ENCODE data around the gene NEDD4L. TPM values are rescaled to one million over a fixed set of nuclear protein-coding genes. Genes with fewer than 3 reads are reported as not detected.

The NEDD4L gene
- total and polyA plus RNA-seq, 7 donors = 14.8 to 28.0 (median 19.6) TPM

DNA sequence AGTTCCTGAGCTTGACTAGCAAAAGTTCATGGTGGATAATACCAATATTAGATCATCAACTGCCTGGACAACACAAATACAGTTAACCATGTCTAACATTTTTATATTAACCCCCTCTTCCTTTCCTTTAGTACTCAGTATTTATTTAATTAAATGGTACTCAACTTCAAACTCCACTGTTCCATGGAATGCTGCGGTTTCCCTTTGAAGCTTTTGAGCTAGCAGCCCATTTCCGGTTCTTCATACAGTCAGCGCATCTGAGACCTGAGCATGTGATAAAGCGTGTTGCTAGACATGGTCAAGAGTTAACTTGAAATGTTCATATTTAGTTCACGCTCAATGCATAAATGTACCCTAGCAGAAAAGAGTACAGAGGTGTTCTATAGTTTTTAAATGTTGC lies 306.5 kb downstream of the NEDD4L start:
- no peaks in the 10 kb centered on the region for H3K9me3 ChIP-seq
- intact Hi-C loops (cut with DNase I) = no loop called here
- no peaks in the 10 kb centered on the region for H3K4me1 ChIP-seq
- TF ChIP-seq, protein P1, sequence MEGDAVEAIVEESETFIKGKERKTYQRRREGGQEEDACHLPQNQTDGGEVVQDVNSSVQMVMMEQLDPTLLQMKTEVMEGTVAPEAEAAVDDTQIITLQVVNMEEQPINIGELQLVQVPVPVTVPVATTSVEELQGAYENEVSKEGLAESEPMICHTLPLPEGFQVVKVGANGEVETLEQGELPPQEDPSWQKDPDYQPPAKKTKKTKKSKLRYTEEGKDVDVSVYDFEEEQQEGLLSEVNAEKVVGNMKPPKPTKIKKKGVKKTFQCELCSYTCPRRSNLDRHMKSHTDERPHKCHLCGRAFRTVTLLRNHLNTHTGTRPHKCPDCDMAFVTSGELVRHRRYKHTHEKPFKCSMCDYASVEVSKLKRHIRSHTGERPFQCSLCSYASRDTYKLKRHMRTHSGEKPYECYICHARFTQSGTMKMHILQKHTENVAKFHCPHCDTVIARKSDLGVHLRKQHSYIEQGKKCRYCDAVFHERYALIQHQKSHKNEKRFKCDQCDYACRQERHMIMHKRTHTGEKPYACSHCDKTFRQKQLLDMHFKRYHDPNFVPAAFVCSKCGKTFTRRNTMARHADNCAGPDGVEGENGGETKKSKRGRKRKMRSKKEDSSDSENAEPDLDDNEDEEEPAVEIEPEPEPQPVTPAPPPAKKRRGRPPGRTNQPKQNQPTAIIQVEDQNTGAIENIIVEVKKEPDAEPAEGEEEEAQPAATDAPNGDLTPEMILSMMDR (IDR thresholded peaks at IDR 0.05) = no peak
- no peak for DNase-seq
- H3K27me3 ChIP-seq (ENCODE audit: insufficient read depth in 3 of 3, low read length in 2 of 3) = no peaks in the 10 kb centered on the region
- no peak overlapping the region for H3K27ac ChIP-seq
- peaks cover 2 to 61% of the 10 kb centered on the region in 2 donors for H3K36me3 ChIP-seq (ENCODE audit: insufficient read depth in 1 of 2, low read depth in 1 of 2)
- WGBS, 3 donors = 96 to 97% (median 97%) methylated on average over 5 of the region's 5 CpGs
- H3K4me3 ChIP-seq = no peak overlapping the region
- ATAC-seq = no peak

DNA sequence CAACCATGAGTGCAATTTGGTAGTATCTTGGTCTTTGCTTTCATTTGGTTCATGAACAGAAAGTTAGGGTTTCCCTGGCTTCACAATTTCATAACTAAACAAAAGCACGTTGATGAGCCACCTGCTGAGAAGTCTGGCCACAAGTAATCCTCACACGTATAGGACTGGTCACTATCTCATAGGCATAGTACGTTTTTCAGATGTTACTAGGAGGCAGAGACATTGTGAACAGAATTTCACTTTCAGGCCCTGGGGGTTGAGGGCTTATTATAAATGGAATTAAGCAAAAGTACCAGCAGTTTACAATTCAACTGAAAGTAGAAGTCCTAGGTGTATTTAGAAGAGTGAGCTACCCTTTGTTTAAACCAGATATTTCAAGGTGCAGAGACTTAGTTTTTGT lies 307.8 kb downstream of the NEDD4L start:
- ATAC-seq (no peak), DNase-seq (no peak)
- TF ChIP-seq, protein P1 (IDR thresholded peaks at IDR 0.05) = no peak
- Histone ChIP-seq H3K27ac (no peak overlapping the region), H3K36me3 (ENCODE audit: insufficient read depth in 1 of 2, low read depth in 1 of 2) (peaks cover 2 to 67% of the 10 kb centered on the region in 2 donors), H3K4me3 (no peak overlapping the region), H3K9me3 (no peaks in the 10 kb centered on the region), H3K4me1 (no peaks in the 10 kb centered on the region), H3K27me3 (ENCODE audit: insufficient read depth in 3 of 3, low read length in 2 of 3) (no peaks in the 10 kb centered on the region)
- intact Hi-C loops (cut with DNase I) = no loop called here
- WGBS, 3 donors = 78 to 83% (median 81%) methylated on average over 3 of the region's 3 CpGs

DNA sequence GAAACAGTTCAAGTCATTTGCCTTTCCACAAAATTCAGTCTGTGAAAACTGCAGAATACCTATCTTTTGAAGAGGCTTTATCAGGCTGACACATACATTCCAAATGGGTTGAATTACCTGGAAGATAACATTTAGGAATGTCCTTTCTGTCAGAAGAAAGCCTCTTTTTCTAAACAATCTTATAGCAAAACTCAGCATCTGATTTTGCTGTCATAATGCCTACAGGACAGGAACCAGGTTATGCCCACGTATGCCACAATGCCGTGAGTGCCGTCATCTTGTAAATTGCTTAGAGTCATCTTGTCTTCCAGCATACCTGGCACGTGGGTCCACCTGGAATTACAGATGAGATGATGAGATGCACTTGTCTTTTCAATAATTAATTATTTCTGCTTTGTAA lies 309.6 kb downstream of the NEDD4L start:
- Histone ChIP-seq H3K4me1 (no peaks in the 10 kb centered on the region), H3K4me3 (no peak overlapping the region), H3K27me3 (ENCODE audit: insufficient read depth in 3 of 3, low read length in 2 of 3) (no peaks in the 10 kb centered on the region), H3K9me3 (no peaks in the 10 kb centered on the region), H3K27ac (no peak overlapping the region), H3K36me3 (ENCODE audit: insufficient read depth in 1 of 2, low read depth in 1 of 2) (peaks cover 2 to 82% of the 10 kb centered on the region in 2 donors)
- TF ChIP-seq, protein P1 (IDR thresholded peaks at IDR 0.05) = no peak
- WGBS, 3 donors = 96 to 97% (median 96%) methylated on average over 4 of the region's 4 CpGs
- intact Hi-C loops (cut with DNase I) = no loop called here
- DNase-seq = no peak
- ATAC-seq = no peak

DNA sequence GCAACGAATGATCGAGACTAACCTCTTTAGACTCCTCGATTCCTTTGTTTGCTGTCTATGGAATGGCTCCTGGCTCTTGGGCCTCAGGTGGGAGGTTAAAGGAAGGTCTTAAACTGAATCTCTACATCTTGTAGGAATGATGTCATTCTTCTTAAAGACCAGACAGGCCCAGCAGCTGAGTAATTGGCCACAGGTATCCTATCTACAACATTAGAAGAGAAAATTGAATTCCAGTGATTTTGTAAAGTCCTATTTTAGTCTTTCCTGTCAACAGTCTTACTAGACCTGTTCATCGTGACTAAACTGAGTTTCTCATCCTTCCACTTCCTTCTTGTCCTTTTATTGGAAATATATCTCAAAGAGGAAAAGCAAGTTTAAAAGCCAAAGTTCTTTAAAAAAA lies 310.0 kb downstream of the NEDD4L start:
- Histone ChIP-seq H3K9me3 (no peaks in the 10 kb centered on the region), H3K27me3 (ENCODE audit: insufficient read depth in 3 of 3, low read length in 2 of 3) (no peaks in the 10 kb centered on the region), H3K27ac (no peak overlapping the region), H3K4me3 (no peak overlapping the region), H3K4me1 (no peaks in the 10 kb centered on the region), H3K36me3 (ENCODE audit: insufficient read depth in 1 of 2, low read depth in 1 of 2) (peaks cover 2 to 80% of the 10 kb centered on the region in 2 donors)
- ATAC-seq (no peak), DNase-seq (no peak)
- intact Hi-C loops (cut with DNase I) = no loop called here
- 94 to 95% (median 94%) methylated on average over 4 of the region's 4 CpGs for WGBS, 3 donors
- TF ChIP-seq, protein P1 (IDR thresholded peaks at IDR 0.05) = no peak

DNA sequence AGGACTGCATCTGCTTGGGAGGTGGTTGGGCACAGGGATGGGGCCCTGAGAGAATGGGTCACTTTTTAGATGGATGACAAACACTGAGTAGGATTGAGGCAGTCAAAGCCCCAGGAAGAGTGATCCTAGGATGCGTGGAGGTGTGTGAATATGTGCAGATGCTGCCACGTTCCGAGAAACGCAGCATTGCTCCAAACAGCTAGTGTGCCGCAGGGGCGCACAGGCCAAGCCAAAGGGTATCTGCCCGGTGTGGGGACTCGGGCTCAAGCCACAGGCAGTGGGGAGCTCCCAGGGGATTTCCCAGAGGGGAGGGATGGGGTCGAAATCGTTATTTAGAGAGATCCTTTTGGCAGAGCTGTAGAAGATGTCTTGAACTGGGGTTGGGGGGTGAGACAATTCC lies 310.8 kb downstream of the NEDD4L start:
- TF ChIP-seq, protein P1 (IDR thresholded peaks at IDR 0.05) = no peak
- Histone ChIP-seq H3K27ac (no peak overlapping the region), H3K27me3 (ENCODE audit: insufficient read depth in 3 of 3, low read length in 2 of 3) (no peaks in the 10 kb centered on the region), H3K4me1 (no peaks in the 10 kb centered on the region), H3K36me3 (ENCODE audit: insufficient read depth in 1 of 2, low read depth in 1 of 2) (peaks cover 0 to 78% of the 10 kb centered on the region in 2 donors), H3K9me3 (no peaks in the 10 kb centered on the region), H3K4me3 (no peak overlapping the region)
- ATAC-seq = no peak
- no peak for DNase-seq
- 91 to 95% (median 94%) methylated on average over 10 of the region's 10 CpGs for WGBS, 3 donors
- intact Hi-C loops (cut with DNase I) = no loop called here

Measured in psoas muscle (tissue), 8 donors.